ENCODE results near the gene PCK1.

Gene PCK1

DNA sequence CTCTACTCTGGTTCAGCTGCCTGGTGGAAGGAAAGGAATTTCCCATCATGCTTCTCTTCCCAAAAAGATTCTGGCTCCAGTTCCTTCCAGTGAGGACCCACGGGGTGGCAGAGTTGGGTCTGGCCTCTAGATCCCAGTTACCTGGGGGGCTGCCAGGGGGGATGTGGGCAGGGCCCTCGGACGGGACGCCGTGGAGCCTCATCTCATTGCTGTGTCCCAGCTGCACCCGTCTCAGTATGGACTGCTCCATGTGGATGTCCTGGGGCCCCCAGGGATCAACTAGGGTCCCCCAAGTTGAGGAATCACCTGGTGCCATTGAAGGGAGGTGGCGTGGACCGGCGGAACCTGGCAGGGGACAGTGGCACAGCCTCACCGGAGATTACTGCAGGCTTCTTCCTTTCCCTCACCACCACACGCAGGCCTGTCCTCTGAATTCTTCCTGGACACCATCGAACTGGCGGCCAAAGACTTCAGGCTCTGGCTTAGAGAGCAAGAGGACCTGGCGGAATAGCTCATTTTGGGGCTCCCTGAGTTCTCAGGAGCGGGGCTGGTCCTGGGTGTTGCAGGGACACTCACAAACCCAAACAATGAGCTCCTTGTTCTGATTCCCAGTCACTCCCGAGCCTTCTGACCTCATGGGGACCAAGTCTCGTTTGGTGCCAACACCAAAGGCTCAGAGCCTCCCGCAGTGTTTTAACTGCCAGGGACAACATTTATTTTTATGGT lies 50.8 kb downstream of the PCK1 start:
- peak in 20 of 42 donors; percentile 7 to 61 (median 32) for DNase-seq
- intact Hi-C loops (cut with DNase I): no loop called here

DNA sequence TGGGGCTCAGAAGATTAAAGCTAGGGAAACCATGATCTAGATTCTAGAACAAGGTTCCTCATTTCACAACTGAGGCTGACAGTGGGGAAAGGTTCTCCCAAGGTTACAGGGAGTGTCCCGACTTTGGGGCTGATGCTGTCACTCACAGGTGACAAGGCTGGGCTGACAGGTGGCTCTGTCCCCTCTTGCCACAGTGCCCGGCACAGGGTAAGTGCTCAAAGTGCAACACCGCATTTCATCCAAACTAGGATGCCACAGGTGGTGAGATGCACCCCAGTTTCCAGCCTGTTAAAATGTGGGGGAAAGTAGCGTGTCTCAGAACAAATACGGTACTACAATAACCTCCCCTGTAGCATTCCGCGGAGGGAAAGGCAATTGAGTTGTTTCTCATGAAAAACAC lies 51.5 kb downstream of the PCK1 start:
- peak in 9 of 42 donors; percentile 3 to 41 (median 13) for DNase-seq
- intact Hi-C loops (cut with DNase I): no loop called here

DNA sequence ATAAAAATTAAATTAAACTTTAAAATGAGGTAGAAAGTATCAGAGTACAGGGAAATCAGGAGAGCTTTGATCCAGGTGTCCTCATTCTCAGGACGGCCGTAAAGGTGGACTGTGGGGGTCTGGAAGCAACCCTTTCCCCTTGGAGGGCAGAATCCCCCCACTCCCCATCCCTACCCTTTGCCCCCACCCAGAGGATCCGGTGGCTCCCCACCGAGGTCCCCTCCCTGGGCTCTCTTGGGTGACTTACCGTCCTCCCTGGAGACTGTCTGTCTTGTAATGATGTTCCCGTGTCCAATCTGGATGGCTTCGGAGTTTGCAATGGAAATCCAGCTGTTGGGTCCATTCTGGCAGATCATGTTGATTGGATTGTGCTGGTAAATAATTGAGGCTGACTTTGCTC lies 52.0 kb downstream of the PCK1 start:
- intact Hi-C loops (cut with DNase I): no loop called here

DNA sequence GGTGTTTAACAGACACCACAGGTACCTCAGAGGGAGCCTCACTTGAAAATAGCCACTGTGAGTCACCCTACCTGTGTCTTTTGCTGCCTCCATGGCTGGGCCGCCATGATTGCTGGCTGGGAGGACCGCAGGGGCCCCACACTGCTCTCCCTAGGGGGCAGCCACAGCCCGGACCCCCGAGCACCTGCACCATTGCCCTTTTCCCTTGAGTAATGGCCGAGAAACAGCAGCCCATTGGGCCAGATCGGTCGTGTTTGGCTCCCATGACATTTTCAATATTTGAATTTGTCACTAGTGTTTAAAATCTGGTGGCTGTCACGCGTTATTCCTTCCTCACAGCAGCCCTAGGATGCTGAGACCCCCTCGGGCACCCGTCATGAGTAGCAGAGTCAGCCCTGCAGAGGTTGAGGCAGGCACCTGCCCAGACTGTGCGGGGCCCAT lies 52.6 kb downstream of the PCK1 start:
- DNase-seq: peak in 8 of 42 donors; percentile 3 to 23 (median 11)
- intact Hi-C loops (cut with DNase I): no loop called here

More for the DNA sequence above, 52.0 kb downstream of the PCK1 start:
- DNase-seq: peak in 8 of 42 donors; percentile 2 to 31 (median 14)

DNA sequence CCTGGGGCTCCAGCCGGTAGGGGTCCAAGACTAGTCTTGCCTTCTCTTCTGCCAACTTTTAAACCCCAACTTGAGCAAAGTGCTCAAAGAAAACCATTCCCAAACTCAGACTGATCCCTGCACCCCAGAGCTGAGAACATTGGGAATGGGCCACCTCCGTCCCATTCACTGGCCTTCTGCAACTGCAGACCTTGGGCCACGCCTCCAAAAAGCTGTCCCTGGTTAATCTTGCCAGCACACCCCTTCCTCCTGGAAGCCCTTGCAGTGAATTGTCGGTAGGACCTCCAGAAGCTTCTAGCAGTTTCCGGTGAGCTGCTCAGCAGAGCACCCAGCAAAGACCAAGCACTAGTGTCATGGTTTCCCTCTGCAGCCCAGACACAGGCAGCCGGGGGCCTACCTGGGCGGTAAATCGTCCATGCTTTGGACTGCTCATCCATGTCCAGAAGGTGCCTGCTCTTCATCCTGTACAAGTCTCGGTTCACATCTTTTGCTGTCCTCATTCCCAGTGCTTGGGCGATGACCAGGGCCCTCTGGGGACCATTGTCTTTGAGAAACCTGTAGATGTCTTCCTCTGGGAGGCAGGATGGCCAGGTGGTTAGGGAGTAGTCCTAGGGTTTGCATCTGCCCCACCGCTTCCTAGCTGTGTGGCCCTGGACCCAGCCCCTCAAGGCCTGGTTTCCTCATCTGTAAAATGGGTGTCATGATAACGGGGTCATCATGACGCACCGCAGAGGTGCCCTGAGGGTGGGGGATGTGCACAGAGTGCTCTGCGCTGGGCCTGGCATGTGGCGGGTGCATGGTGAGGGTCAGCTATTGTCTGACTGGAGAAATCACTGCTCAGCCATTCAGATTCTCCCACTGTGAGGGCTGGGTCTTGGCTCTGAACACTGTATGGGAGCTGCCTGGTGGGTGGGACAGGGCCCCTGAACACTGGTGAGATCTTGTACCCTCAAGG lies 53.9 kb downstream of the PCK1 start:
- intact Hi-C loops (cut with DNase I): no loop called here
- DNase-seq: peak in 6 of 42 donors; percentile 0 to 24 (median 6)

DNA sequence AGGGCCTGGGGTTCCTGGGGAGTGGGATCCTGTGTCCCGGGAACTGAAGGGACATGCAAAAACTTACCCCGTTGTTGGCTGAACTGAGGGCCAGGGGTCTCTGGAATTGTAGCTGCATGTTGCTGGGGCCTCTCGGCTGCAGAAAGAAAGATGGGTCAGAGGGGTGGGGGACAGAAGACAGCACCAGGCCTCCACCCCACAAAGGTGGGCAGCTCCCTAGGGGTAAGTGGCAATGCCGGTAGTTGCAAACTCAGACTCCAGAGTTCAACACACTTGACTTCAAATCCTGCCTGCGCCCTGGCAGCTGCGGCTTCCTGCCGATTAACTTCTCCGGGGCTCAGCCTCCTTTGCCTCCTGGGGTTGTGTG lies 54.5 kb downstream of the PCK1 start:
- peak in 3 of 42 donors; percentile 5 to 34 (median 21) for DNase-seq
- intact Hi-C loops (cut with DNase I): no loop called here

DNA sequence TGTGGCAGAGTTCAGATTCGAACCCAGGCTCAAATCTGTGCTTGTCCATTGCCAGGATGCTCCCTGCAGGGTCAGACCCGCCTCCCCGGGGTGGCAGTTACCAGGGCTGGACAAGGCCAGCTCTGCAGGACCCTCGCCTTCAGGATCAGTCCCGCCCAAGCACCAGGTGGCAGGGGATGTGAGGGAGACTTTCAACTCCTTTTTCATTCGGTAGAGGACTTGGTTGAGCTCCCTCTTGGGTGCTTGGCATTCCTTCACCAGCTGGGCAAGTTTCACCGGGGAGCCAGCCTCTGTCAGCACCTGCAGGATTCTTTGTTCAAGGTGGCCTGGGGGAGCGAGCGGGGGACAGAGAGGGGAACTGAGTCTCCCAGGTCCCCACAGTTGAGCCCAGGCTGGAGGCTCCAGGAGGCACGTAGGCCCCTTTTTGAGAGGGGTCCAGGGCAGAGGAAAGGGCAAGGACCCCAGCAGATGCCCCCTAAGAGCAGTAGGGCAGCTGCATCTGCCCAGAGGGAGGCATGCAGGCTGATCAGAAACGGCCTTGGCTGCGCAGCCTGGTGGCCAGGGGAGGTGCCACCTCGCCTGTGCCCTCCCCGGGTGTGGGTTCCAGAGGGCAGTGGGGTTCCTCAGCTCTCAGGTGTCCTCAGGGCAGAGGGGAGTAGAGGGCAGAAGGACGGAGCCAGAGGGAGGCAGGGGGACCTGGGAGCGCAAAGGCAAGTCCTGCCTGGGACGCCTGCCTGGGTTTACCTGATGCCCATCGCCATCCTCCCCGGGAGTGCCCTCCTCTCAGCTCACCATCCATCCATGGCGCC lies 55.4 kb downstream of the PCK1 start:
- intact Hi-C loops (cut with DNase I): no loop called here
- peak in 8 of 42 donors; percentile 1 to 29 (median 20) for DNase-seq

DNA sequence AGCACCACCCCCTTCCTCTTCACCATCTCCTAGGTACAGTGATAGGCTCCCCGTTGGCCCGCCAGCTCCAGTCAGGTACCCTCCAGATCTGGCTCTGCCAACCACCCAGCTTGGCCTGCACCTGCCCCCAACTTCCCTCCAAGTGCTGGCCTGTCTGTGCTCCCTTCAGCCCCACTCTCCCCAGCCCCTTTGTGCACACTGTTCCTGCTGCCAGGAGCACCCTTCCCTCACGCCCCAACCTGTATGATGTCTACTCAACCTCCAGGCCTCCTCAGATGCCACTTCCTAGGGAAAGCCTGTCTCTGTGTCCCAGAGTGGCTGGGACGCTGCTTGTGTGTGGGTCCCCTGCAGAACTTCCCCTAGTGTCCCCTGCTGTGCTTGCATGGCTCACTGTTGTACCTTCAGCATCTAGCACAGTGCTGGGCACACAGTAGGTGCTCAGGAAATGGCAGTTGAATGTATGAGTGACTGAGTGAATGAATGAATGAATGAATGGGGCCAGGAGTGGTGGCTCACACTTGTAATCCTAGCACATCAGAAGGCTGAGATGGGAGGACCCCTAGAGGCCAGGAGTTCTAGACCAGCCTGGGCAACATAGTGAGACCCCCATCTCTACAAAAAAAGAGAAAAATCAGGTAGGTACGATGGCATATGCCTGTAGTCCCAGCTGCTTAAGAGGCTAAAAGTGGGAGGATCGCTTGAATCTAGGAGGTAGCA lies 56.3 kb downstream of the PCK1 start:
- DNase-seq: peak in 7 of 42 donors; percentile 5 to 20 (median 10)
- intact Hi-C loops (cut with DNase I): no loop called here
